ENCODE results near the gene LOXL3. TPM values are rescaled to one million over a fixed set of nuclear protein-coding genes. Genes with fewer than 3 reads are reported as not detected.

The LOXL3 gene
- total RNA-seq, 1 donor from 2014 or later = 17.6 TPM

GRCh38 chr2:74551942-74552913, 1.5 kb downstream of the LOXL3 start:
- Mint-ChIP-seq H3K4me1 (ENCODE audit: low read depth, unreplicated experiment) (peaks cover 9% of the 10 kb centered on the region), H3K9me3 (ENCODE audit: unreplicated experiment) (no peaks in the 10 kb centered on the region), H3K4me3 (ENCODE audit: unreplicated experiment) (peak overlapping the region; percentile 94), H3K36me3 (ENCODE audit: low read depth, unreplicated experiment) (peaks cover 2% of the 10 kb centered on the region), H3K27ac (ENCODE audit: unreplicated experiment) (peak overlapping the region; percentile 36), H3K27me3 (ENCODE audit: low read depth, unreplicated experiment) (peaks cover 7% of the 10 kb centered on the region)
- Histone ChIP-seq H3K9me3 (ENCODE audit: insufficient read depth, low read depth, low read length) (no peaks in the 10 kb centered on the region), H3K4me1 (ENCODE audit: insufficient read depth, low read length) (peaks cover 33% of the 10 kb centered on the region), H3K4me2 (ENCODE audit: low read length) (peak overlapping the region; percentile 90), H3K79me2 (ENCODE audit: insufficient read depth, low read length) (peaks cover 67% of the 10 kb centered on the region), H3K4me3 (ENCODE audit: insufficient read depth, low read depth, low read length) (peak overlapping the region; percentile 85), H3K36me3 (ENCODE audit: insufficient read depth, low read length) (no peaks in the 10 kb centered on the region), H3K27ac (ENCODE audit: low read depth, low read length) (peak overlapping the region; percentile 82), H2AFZ (ENCODE audit: low read depth, low read length) (no peak overlapping the region), H4K20me1 (ENCODE audit: insufficient read depth, low read length) (peaks cover 16% of the 10 kb centered on the region), H3K27me3 (ENCODE audit: insufficient read depth, low read length) (no peaks in the 10 kb centered on the region), H3K9ac (ENCODE audit: low read length) (peak overlapping the region; percentile 82)
- DNase-seq (ENCODE audit: low read depth) (no peak), FAIRE-seq (no peak)
- no peak for TF ChIP-seq CTCF (IDR thresholded peaks at IDR 0.05; ENCODE audit: insufficient read depth, low read depth, low read length)
- TF ChIP-seq EZH2 (IDR thresholded peaks at IDR 0.05; ENCODE audit: insufficient read depth, low read length) = no peak

- H3K9me3 ChIP-seq (ENCODE audit: insufficient read depth, low read depth, low read length) = no peaks in the 10 kb centered on the region
- H3K27ac Mint-ChIP-seq (ENCODE audit: unreplicated experiment) = no peak overlapping the region
- no peak overlapping the region for H3K9ac ChIP-seq (ENCODE audit: low read length)
- no peaks in the 10 kb centered on the region for H3K9me3 Mint-ChIP-seq (ENCODE audit: unreplicated experiment)
- peaks cover 2% of the 10 kb centered on the region for H3K36me3 Mint-ChIP-seq (ENCODE audit: low read depth, unreplicated experiment)
- no peak for DNase-seq (ENCODE audit: low read depth)
- H3K4me1 Mint-ChIP-seq (ENCODE audit: low read depth, unreplicated experiment) = peaks cover 9% of the 10 kb centered on the region
- H3K79me2 ChIP-seq (ENCODE audit: insufficient read depth, low read length) = peaks cover 67% of the 10 kb centered on the region
- peak overlapping the region; percentile 90 for H3K4me2 ChIP-seq (ENCODE audit: low read length)
- no peaks in the 10 kb centered on the region for H3K36me3 ChIP-seq (ENCODE audit: insufficient read depth, low read length)
- H4K20me1 ChIP-seq (ENCODE audit: insufficient read depth, low read length) = peaks cover 11% of the 10 kb centered on the region
- H3K4me3 Mint-ChIP-seq (ENCODE audit: unreplicated experiment) = no peak overlapping the region
- TF ChIP-seq CTCF (IDR thresholded peaks at IDR 0.05; ENCODE audit: insufficient read depth, low read depth, low read length) (no peak), EZH2 (IDR thresholded peaks at IDR 0.05; ENCODE audit: insufficient read depth, low read length) (no peak)
- H3K4me1 ChIP-seq (ENCODE audit: insufficient read depth, low read length) = peaks cover 33% of the 10 kb centered on the region
- H3K27me3 Mint-ChIP-seq (ENCODE audit: low read depth, unreplicated experiment) = peaks cover 7% of the 10 kb centered on the region
- H3K4me3 ChIP-seq (ENCODE audit: insufficient read depth, low read depth, low read length) = peak overlapping the region; percentile 85
- H3K27me3 ChIP-seq (ENCODE audit: insufficient read depth, low read length) = no peaks in the 10 kb centered on the region
- no peak for FAIRE-seq
- no peak overlapping the region for H3K27ac ChIP-seq (ENCODE audit: low read depth, low read length)
- no peak overlapping the region for H2AFZ ChIP-seq (ENCODE audit: low read depth, low read length)
Measured at GRCh38 chr2:74551530-74551929, 2.2 kb downstream of the LOXL3 start.

- Histone ChIP-seq H3K79me2 (ENCODE audit: insufficient read depth, low read length) (peaks cover 54% of the 10 kb centered on the region), H2AFZ (ENCODE audit: low read depth, low read length) (no peak overlapping the region), H3K9me3 (ENCODE audit: insufficient read depth, low read depth, low read length) (no peaks in the 10 kb centered on the region), H3K9ac (ENCODE audit: low read length) (no peak overlapping the region), H3K27me3 (ENCODE audit: insufficient read depth, low read length) (no peaks in the 10 kb centered on the region), H3K4me1 (ENCODE audit: insufficient read depth, low read length) (peaks cover 25% of the 10 kb centered on the region), H4K20me1 (ENCODE audit: insufficient read depth, low read length) (peaks cover 6% of the 10 kb centered on the region), H3K4me2 (ENCODE audit: low read length) (peak overlapping the region; percentile 92), H3K36me3 (ENCODE audit: insufficient read depth, low read length) (no peaks in the 10 kb centered on the region), H3K27ac (ENCODE audit: low read depth, low read length) (no peak overlapping the region), H3K4me3 (ENCODE audit: insufficient read depth, low read depth, low read length) (no peak overlapping the region)
- FAIRE-seq = no peak
- Mint-ChIP-seq H3K4me1 (ENCODE audit: low read depth, unreplicated experiment) (peaks cover 9% of the 10 kb centered on the region), H3K36me3 (ENCODE audit: low read depth, unreplicated experiment) (peaks cover 2% of the 10 kb centered on the region), H3K27me3 (ENCODE audit: low read depth, unreplicated experiment) (peaks cover 7% of the 10 kb centered on the region), H3K9me3 (ENCODE audit: unreplicated experiment) (no peaks in the 10 kb centered on the region), H3K27ac (ENCODE audit: unreplicated experiment) (no peak overlapping the region), H3K4me3 (ENCODE audit: unreplicated experiment) (peak overlapping the region; percentile 75)
- TF ChIP-seq CTCF (IDR thresholded peaks at IDR 0.05; ENCODE audit: insufficient read depth, low read depth, low read length) (no peak), EZH2 (IDR thresholded peaks at IDR 0.05; ENCODE audit: insufficient read depth, low read length) (no peak)
- DNase-seq (ENCODE audit: low read depth) = no peak
Measured at GRCh38 chr2:74550231-74550630, 3.5 kb downstream of the LOXL3 start.

Measured in astrocyte (in vitro differentiated cells and primary cell).